ENCODE results near the gene PTPA. TPM values are rescaled to one million over a fixed set of nuclear protein-coding genes. Genes with fewer than 3 reads are reported as not detected.

Gene PTPA
- total and polyA plus RNA-seq, 2 experiments from 2014 or later = 60.9 to 72.3 TPM

- DNase-seq (ENCODE audit: low spot score) = no peak
- no peak overlapping the region for H2AFZ ChIP-seq
- WGBS (ENCODE audit: low lambda C conversion rate, missing lambda C conversion rate) = 84% methylated on average over 4 of the region's 4 CpGs
- H4K20me1 ChIP-seq (ENCODE audit: insufficient read depth, poor library complexity, severe bottlenecking) = no peaks in the 10 kb centered on the region
- no peak overlapping the region for H3K27ac ChIP-seq
- H3K4me2 ChIP-seq = no peak overlapping the region
- H3K36me3 ChIP-seq (replicated peaks; ENCODE audit: insufficient read depth, low read depth) = no peaks in the 10 kb centered on the region
- H3K9me2 ChIP-seq (replicated peaks; ENCODE audit: insufficient read depth) = no peaks in the 10 kb centered on the region
- no peaks in the 10 kb centered on the region for H3K79me2 ChIP-seq
- H3K27me3 ChIP-seq = no peaks in the 10 kb centered on the region
- H3K4me1 ChIP-seq (ENCODE audit: insufficient read depth) = no peaks in the 10 kb centered on the region
- no peaks in the 10 kb centered on the region for H3K9me3 ChIP-seq (ENCODE audit: low read depth)
- no peak for TF ChIP-seq CTCF (IDR thresholded peaks at IDR 0.05; ENCODE audit: poor library complexity)
- TF ChIP-seq EZH2phosphoT487 (IDR thresholded peaks at IDR 0.05; ENCODE audit: low read depth, severe bottlenecking, unreplicated experiment) = no peak
- TF ChIP-seq EZH2 (IDR thresholded peaks at IDR 0.05; ENCODE audit: borderline replicate concordance) = no peak
- H3K4me3 ChIP-seq = no peak overlapping the region
These were observed 21.9 kb downstream of the PTPA start for GRCh38 chr9:129133082-129133481.

GRCh38 chr9:129135476-129135875, 24.3 kb downstream of the PTPA start:
- H3K36me3 ChIP-seq (replicated peaks; ENCODE audit: insufficient read depth, low read depth) = no peaks in the 10 kb centered on the region
- no peak overlapping the region for H3K4me2 ChIP-seq
- no peaks in the 10 kb centered on the region for H3K9me3 ChIP-seq (ENCODE audit: low read depth)
- H4K20me1 ChIP-seq (ENCODE audit: insufficient read depth, poor library complexity, severe bottlenecking) = no peaks in the 10 kb centered on the region
- peaks cover 13% of the 10 kb centered on the region for H3K4me1 ChIP-seq (ENCODE audit: insufficient read depth)
- no peak for DNase-seq (ENCODE audit: low spot score)
- H3K79me2 ChIP-seq = no peaks in the 10 kb centered on the region
- no peak overlapping the region for H2AFZ ChIP-seq
- H3K4me3 ChIP-seq = no peak overlapping the region
- no peak overlapping the region for H3K27ac ChIP-seq
- no peaks in the 10 kb centered on the region for H3K9me2 ChIP-seq (replicated peaks; ENCODE audit: insufficient read depth)
- H3K27me3 ChIP-seq = no peaks in the 10 kb centered on the region
- TF ChIP-seq EZH2 (IDR thresholded peaks at IDR 0.05; ENCODE audit: borderline replicate concordance) (no peak), CTCF (IDR thresholded peaks at IDR 0.05; ENCODE audit: poor library complexity) (no peak), EZH2phosphoT487 (IDR thresholded peaks at IDR 0.05; ENCODE audit: low read depth, severe bottlenecking, unreplicated experiment) (no peak)
- 95% methylated on average over 6 of the region's 6 CpGs for WGBS (ENCODE audit: low lambda C conversion rate, missing lambda C conversion rate)

- Histone ChIP-seq H3K9me3 (ENCODE audit: low read depth) (no peaks in the 10 kb centered on the region), H4K20me1 (ENCODE audit: insufficient read depth, poor library complexity, severe bottlenecking) (no peaks in the 10 kb centered on the region), H3K4me1 (ENCODE audit: insufficient read depth) (peaks cover 24% of the 10 kb centered on the region), H3K79me2 (peaks cover 7% of the 10 kb centered on the region), H3K27ac (no peak overlapping the region), H3K4me3 (no peak overlapping the region), H2AFZ (no peak overlapping the region), H3K9me2 (replicated peaks; ENCODE audit: insufficient read depth) (no peaks in the 10 kb centered on the region), H3K36me3 (replicated peaks; ENCODE audit: insufficient read depth, low read depth) (no peaks in the 10 kb centered on the region), H3K4me2 (no peak overlapping the region), H3K27me3 (no peaks in the 10 kb centered on the region)
- DNase-seq (ENCODE audit: low spot score) = no peak
- TF ChIP-seq EZH2phosphoT487 (IDR thresholded peaks at IDR 0.05; ENCODE audit: low read depth, severe bottlenecking, unreplicated experiment) (no peak), EZH2 (IDR thresholded peaks at IDR 0.05; ENCODE audit: borderline replicate concordance) (no peak), CTCF (IDR thresholded peaks at IDR 0.05; ENCODE audit: poor library complexity) (no peak)
- 87% methylated on average over 15 of the region's 16 CpGs for WGBS (ENCODE audit: low lambda C conversion rate, missing lambda C conversion rate)
These were observed 25.3 kb downstream of the PTPA start for GRCh38 chr9:129136446-129137035.

Measured in hepatocyte (in vitro differentiated cells).